CD1c-positive myeloid dendritic cell (primary cell): ENCODE data around the gene PHLDA3.
A peak's percentile ranks its signal among the peaks of the same experiment; 100 is the strongest.

ENCODE experiments used
- DNase-seq: peaks from one replicate; pipeline ENCODE4 v3.0.0-alpha.2; 2016; ENCODE audit errors: extremely low spot score

Gene PHLDA3

GRCh38 chr1:201461645-201462441 lies 7.1 kb downstream of the PHLDA3 start:
- peak; percentile 40 for DNase-seq

- peak; percentile 58 for DNase-seq
Measured at GRCh38 chr1:201460814-201461644, 8.0 kb downstream of the PHLDA3 start.

- DNase-seq, result no peak
Measured at GRCh38 chr1:201459775-201460174, 9.2 kb downstream of the PHLDA3 start.

- DNase-seq, result no peak
Measured at GRCh38 chr1:201459052-201459451, 9.9 kb downstream of the PHLDA3 start.

- DNase-seq, result no peak
Measured at GRCh38 chr1:201457508-201457960, 11.5 kb downstream of the PHLDA3 start.

GRCh38 chr1:201456499-201457309 lies 12.3 kb downstream of the PHLDA3 start:
- peak; percentile 74 for DNase-seq

- no peak for DNase-seq
Measured at GRCh38 chr1:201455098-201455497, 13.9 kb downstream of the PHLDA3 start.

GRCh38 chr1:201454608-201455007 lies 14.4 kb downstream of the PHLDA3 start:
- DNase-seq, result no peak

- peak; percentile 35 for DNase-seq
Measured at GRCh38 chr1:201452866-201453265, 16.1 kb downstream of the PHLDA3 start.

GRCh38 chr1:201450721-201451291 lies 18.2 kb downstream of the PHLDA3 start:
- DNase-seq, result peak; percentile 74

- DNase-seq, result no peak
Measured at GRCh38 chr1:201448990-201449389, 20.0 kb downstream of the PHLDA3 start.

GRCh38 chr1:201447903-201448871 lies 20.8 kb downstream of the PHLDA3 start:
- DNase-seq, result peak; percentile 69

- no peak for DNase-seq
Measured at GRCh38 chr1:201445310-201445709, 23.7 kb downstream of the PHLDA3 start.

GRCh38 chr1:201444792-201445191 lies 24.2 kb downstream of the PHLDA3 start:
- no peak for DNase-seq

- DNase-seq, result no peak
Measured at GRCh38 chr1:201443747-201444146, 25.2 kb downstream of the PHLDA3 start.

GRCh38 chr1:201436969-201437368 lies 32.0 kb downstream of the PHLDA3 start:
- DNase-seq, result no peak

GRCh38 chr1:201436393-201436792 lies 32.6 kb downstream of the PHLDA3 start:
- DNase-seq, result no peak

- no peak for DNase-seq
Measured at GRCh38 chr1:201434266-201434665, 34.7 kb downstream of the PHLDA3 start.

GRCh38 chr1:201433609-201434008 lies 35.4 kb downstream of the PHLDA3 start:
- DNase-seq, result no peak

- no peak for DNase-seq
Measured at GRCh38 chr1:201430776-201431175, 38.2 kb downstream of the PHLDA3 start.
